Fibroblast of mammary gland (primary cell): ENCODE measurements around the gene NONO.
A peak's percentile ranks its signal among the peaks of the same experiment; 100 is the strongest.

Source experiments
- DNase-seq: peaks from one replicate; pipeline ENCODE4 v3.0.0-alpha.2; 2010; ENCODE audit warnings: low read depth
- H3K4me3 ChIP-seq: 2 replicates; pipeline ENCODE4 v1.5.1; 2011; ENCODE audit warnings: low read depth, mild to moderate bottlenecking, low read length, moderate library complexity; ENCODE audit not compliant: control insufficient read depth
- TF ChIP-seq, protein P1 (sequence below): conservative IDR thresholded peaks from 2 replicates; pipeline ENCODE4 v1.5.1; 2011; ENCODE audit warnings: low read depth, low read length, inconsistent platforms; ENCODE audit not compliant: control insufficient read depth, insufficient read depth

The NONO gene, protein sequence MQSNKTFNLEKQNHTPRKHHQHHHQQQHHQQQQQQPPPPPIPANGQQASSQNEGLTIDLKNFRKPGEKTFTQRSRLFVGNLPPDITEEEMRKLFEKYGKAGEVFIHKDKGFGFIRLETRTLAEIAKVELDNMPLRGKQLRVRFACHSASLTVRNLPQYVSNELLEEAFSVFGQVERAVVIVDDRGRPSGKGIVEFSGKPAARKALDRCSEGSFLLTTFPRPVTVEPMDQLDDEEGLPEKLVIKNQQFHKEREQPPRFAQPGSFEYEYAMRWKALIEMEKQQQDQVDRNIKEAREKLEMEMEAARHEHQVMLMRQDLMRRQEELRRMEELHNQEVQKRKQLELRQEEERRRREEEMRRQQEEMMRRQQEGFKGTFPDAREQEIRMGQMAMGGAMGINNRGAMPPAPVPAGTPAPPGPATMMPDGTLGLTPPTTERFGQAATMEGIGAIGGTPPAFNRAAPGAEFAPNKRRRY

DNA sequence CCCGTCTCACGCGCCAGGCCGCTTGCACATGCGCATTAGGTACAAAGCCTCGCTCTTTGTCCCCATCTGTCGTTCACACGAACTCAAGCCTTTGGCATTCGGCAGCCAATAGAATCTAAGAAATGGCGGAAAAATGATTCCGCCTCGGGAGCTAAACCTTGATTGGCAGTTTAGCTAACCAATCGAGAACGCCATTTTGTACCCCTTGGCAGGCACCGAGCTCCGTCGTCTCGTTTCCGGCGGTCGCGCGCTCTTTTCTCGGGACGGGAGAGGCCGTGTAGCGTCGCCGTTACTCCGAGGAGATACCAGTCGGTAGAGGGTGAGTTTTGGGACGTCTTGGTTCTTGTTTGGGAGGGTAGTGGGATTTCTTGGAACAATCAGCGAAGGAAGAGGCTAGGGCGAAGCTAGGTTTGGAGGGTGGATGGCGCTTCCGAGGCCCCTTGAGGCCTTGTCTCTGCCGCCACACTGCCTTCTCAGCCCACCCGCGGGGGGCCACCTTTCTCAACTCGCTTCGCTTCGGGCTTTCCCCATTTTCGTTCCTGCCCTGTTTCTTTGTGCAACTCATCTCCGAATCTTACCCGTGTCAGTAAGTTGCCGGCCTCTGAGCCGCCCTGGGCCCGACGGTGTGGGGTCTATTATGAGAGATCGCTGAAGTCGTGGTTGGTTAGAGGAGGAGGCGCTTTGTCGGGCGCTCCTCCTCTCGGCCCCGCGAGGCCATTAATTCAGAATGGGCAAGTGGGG is at the start of gene NONO:
Gene NONO (plus strand): TSS at position 233 of the 741 bp plus-strand sequence. CDS start 7,003 bp downstream, outside the sequence.
- peak; percentile 99 for DNase-seq
- TF ChIP-seq, protein P1, sequence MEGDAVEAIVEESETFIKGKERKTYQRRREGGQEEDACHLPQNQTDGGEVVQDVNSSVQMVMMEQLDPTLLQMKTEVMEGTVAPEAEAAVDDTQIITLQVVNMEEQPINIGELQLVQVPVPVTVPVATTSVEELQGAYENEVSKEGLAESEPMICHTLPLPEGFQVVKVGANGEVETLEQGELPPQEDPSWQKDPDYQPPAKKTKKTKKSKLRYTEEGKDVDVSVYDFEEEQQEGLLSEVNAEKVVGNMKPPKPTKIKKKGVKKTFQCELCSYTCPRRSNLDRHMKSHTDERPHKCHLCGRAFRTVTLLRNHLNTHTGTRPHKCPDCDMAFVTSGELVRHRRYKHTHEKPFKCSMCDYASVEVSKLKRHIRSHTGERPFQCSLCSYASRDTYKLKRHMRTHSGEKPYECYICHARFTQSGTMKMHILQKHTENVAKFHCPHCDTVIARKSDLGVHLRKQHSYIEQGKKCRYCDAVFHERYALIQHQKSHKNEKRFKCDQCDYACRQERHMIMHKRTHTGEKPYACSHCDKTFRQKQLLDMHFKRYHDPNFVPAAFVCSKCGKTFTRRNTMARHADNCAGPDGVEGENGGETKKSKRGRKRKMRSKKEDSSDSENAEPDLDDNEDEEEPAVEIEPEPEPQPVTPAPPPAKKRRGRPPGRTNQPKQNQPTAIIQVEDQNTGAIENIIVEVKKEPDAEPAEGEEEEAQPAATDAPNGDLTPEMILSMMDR: no peak
- H3K4me3 ChIP-seq: peak within 1 kb of the TSS; percentile 76

DNA sequence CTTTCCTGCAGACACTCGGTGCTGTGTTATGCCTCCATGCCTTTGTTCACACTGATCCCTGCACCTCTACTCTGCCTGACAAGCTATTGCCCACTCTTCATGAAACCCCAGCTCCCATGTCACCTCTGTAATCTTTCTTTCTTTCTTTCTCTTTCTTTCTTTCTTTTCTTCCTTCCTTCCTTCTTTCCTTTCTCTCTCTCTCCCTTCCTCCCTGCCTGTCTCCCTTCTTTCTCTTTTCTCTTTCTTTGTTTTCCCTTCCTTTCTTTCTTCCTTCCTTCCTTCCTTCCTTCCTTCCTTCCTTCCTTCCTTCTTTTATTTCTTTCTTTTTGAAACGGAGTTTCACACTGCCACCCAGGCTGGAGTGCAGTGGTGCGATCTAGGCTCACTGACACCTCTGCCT is 48.0 kb upstream of the NONO start:
- no peak overlapping the region for H3K4me3 ChIP-seq
- DNase-seq: no peak
- TF ChIP-seq, protein P1: no peak

- TF ChIP-seq, protein P1: no peak
Observed at GRCh38 chrX:71236836-71237235, 46.6 kb upstream of the NONO start.

DNA sequence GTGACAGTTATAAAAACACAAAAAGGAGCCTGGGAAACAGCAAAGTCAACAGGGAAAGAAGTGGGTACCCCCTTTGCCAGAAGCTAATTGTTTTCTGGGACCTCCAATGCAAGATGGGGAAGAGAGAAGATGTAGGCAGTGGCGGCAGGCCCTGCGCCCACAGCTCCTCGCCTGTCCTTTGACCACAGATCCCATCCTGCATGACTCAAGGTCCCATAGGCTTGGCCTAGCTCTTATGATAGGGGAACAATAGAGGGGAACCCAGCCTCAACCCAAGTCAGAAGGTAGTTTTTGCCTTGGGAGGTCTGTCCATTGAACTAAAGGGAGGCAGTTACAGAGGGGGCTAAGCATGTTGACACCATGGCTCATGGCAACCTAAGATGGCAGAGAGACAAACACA is 43.7 kb upstream of the NONO start:
- TF ChIP-seq, protein P1: no peak
- no peak for DNase-seq
- H3K4me3 ChIP-seq: no peak overlapping the region

More at GRCh38 chrX:71236836-71237235, 46.6 kb upstream of the NONO start:
- no peak overlapping the region for H3K4me3 ChIP-seq
- DNase-seq: no peak

- H3K4me3 ChIP-seq: no peak overlapping the region
- TF ChIP-seq, protein P1: no peak
- DNase-seq: no peak
Observed at GRCh38 chrX:71241301-71241700, 42.1 kb upstream of the NONO start.

DNA sequence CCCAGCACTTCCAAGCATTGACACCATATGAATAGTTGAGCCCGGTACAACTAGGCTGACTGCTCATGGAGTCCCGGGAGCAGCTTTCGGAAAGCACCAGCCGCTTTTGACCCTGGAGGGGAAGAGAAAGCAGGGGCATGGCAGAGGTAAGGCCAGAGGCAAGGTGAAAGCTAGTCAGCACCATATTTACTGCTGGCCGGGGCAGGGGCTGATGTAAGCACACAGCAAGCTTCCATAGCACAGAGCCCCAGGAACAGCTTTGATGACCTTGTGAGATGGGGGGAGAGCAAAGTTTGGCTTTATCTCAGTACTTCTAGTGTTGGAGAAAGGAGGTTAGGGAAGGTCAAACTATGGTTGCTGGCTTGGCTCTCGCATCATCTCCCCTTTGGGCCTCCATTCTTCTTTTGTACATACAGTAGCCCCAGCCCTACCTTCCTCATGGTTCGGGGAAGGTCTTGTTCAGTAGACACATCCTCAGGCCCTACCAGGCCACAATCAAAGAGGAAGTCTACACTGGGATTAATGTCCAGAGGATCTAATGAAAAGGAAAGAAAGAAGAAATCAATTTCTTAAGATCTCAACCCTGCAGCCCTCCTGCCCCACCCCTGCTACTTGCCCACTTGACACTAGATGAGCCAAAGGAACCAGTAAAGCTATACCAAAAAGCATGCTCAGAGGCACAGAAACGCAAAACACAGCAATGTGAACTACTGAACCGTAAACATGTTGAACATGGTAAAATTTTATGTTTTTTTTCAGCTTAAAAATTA is 38.9 kb upstream of the NONO start:
- H3K4me3 ChIP-seq: no peak overlapping the region
- TF ChIP-seq, protein P1: no peak
- no peak for DNase-seq
